Calu3 (cell line): ENCODE data around the gene SKOR2. TPM values are rescaled to one million over a fixed set of nuclear protein-coding genes. Genes with fewer than 3 reads are reported as not detected.

Experiments used
- BruUV-seq: library from RNA; stranded (reverse); fragments of 400-500 nt; replicated peaks from 2 replicates; lab custom pipeline; 2021; lab: Mats Ljungman, UMichigan
- CTCF ChIA-PET: fragments of 300-600 bp; sonication (Branson Sonifier 250); formaldehyde crosslinking; loops from one replicate; lab custom pipeline; 2022; ENCODE audit warnings: antibody characterized with exemption; lab: Charles Lee
- DNase-seq: peaks from one replicate; pipeline ENCODE4 v3.0.0; 2022
- H3K27ac Mint-ChIP-seq: one replicate; pipeline ENCODE4 v1.8.0; 2022; ENCODE audit warnings: mixed read lengths; ENCODE audit not compliant: unreplicated experiment
- H3K27me3 Mint-ChIP-seq: one replicate; pipeline ENCODE4 v1.8.0; 2022; ENCODE audit warnings: mixed read lengths; ENCODE audit not compliant: unreplicated experiment
- H3K36me3 Mint-ChIP-seq: one replicate; pipeline ENCODE4 v1.8.0; 2022; ENCODE audit warnings: mild to moderate bottlenecking, moderate library complexity, mixed read lengths; ENCODE audit not compliant: insufficient read depth, unreplicated experiment
- H3K4me1 Mint-ChIP-seq: one replicate; pipeline ENCODE4 v1.8.0; 2022; ENCODE audit warnings: mild to moderate bottlenecking, low read depth, mixed read lengths; ENCODE audit not compliant: unreplicated experiment
- H3K4me3 Mint-ChIP-seq: one replicate; pipeline ENCODE4 v1.8.0; 2022; ENCODE audit warnings: mild to moderate bottlenecking, low read depth, moderate library complexity, mixed read lengths; ENCODE audit not compliant: unreplicated experiment
- H3K9me3 Mint-ChIP-seq: one replicate; pipeline ENCODE4 v1.8.0; 2022; ENCODE audit warnings: low read depth, mixed read lengths; ENCODE audit not compliant: unreplicated experiment
- CTCF ChIP-seq: fragments of 200-600 bp; IDR thresholded peaks from one replicate; pipeline ENCODE4 v1.8.0; 2022; ENCODE audit warnings: antibody characterized with exemption; ENCODE audit not compliant: unreplicated experiment
- intact Hi-C: fragments of 100-400 bp; cut with micrococcal nuclease; formaldehyde crosslinking; loops from one replicate; pipeline ENCODE4 v1.10.0; 2022; ENCODE audit not compliant: unreplicated experiment
- total RNA-seq: library from RNA; stranded (reverse); gene quantifications from 2 replicates; pipeline ENCODE4 v1.2.3, GENCODE V29; 2022

The SKOR2 gene
- total RNA-seq, 1 experiment from 2014 or later, result not detected

- no peak overlapping the region for H3K4me3 Mint-ChIP-seq
- H3K4me1 Mint-ChIP-seq, result no peaks in the 10 kb centered on the region
- H3K27ac Mint-ChIP-seq, result no peak overlapping the region
- no peaks in the 10 kb centered on the region for H3K36me3 Mint-ChIP-seq
- DNase-seq, result no peak
- H3K27me3 Mint-ChIP-seq, result peaks cover 92% of the 10 kb centered on the region
- intact Hi-C loops, result no loop called here
- BruUV-seq, result no TSS peak
- H3K9me3 Mint-ChIP-seq, result no peaks in the 10 kb centered on the region
- CTCF ChIA-PET, result no interaction called here
- no peak for TF ChIP-seq CTCF
Measured at GRCh38 chr18:47288741-47289140, 37.3 kb upstream of the SKOR2 start.

GRCh38 chr18:47287911-47288585 lies 36.6 kb upstream of the SKOR2 start:
- H3K4me1 Mint-ChIP-seq, result no peaks in the 10 kb centered on the region
- no peak overlapping the region for H3K27ac Mint-ChIP-seq
- BruUV-seq, result no TSS peak
- H3K9me3 Mint-ChIP-seq, result no peaks in the 10 kb centered on the region
- H3K36me3 Mint-ChIP-seq, result no peaks in the 10 kb centered on the region
- DNase-seq, result no peak
- no peak overlapping the region for H3K4me3 Mint-ChIP-seq
- CTCF ChIA-PET, result no interaction called here
- H3K27me3 Mint-ChIP-seq, result peaks cover 93% of the 10 kb centered on the region
- intact Hi-C loops, result no loop called here
- no peak for TF ChIP-seq CTCF

GRCh38 chr18:47286776-47287410 lies 35.4 kb upstream of the SKOR2 start:
- Mint-ChIP-seq H3K4me1 (no peaks in the 10 kb centered on the region), H3K9me3 (no peaks in the 10 kb centered on the region), H3K36me3 (no peaks in the 10 kb centered on the region), H3K4me3 (no peak overlapping the region), H3K27ac (no peak overlapping the region), H3K27me3 (peaks cover 91% of the 10 kb centered on the region)
- intact Hi-C loops, result no loop called here
- no TSS peak for BruUV-seq
- DNase-seq, result no peak
- CTCF ChIA-PET, result no interaction called here
- TF ChIP-seq CTCF, result no peak

- no TSS peak for BruUV-seq
- intact Hi-C loops, result no loop called here
- CTCF ChIA-PET, result no interaction called here
Measured at GRCh38 chr18:47285456-47285855, 34.0 kb upstream of the SKOR2 start.

More at GRCh38 chr18:47285456-47285855, 34.0 kb upstream of the SKOR2 start:
- H3K4me1 Mint-ChIP-seq, result no peaks in the 10 kb centered on the region
- H3K27me3 Mint-ChIP-seq, result peaks cover 91% of the 10 kb centered on the region
- H3K9me3 Mint-ChIP-seq, result no peaks in the 10 kb centered on the region
- no peak for DNase-seq
- H3K27ac Mint-ChIP-seq, result no peak overlapping the region
- TF ChIP-seq CTCF, result no peak
- H3K36me3 Mint-ChIP-seq, result no peaks in the 10 kb centered on the region
- no peak overlapping the region for H3K4me3 Mint-ChIP-seq
